HG03521 (cell line): ENCODE data around the gene PIGP.
A peak's percentile ranks its signal among the peaks of the same experiment; 100 is the strongest.
"Not testable (repeated sequence)": the region's sequence is repeated elsewhere in the genome, so short reads cannot be mapped to it uniquely, and the experiment has no call there.

ENCODE experiments used
- ATAC-seq: cut with Tn5 transposase; IDR thresholded peaks from one replicate; pipeline ENCODE4 v1.9.1; 2021; ENCODE audit warnings: mild to moderate bottlenecking, moderate library complexity; ENCODE audit not compliant: unreplicated experiment

Gene PIGP

GRCh38 chr21:37072988-37073416 is at the start of gene PIGP, which contains the start of gene TTC3:
PIGP (minus strand) TSS chr21:37073071; CDS start chr21:37072515, 556 bp downstream.
TTC3 (plus strand) TSS chr21:37073254; CDS start chr21:37087258, 14,004 bp downstream.
- ATAC-seq: peak; percentile 67

DNA sequence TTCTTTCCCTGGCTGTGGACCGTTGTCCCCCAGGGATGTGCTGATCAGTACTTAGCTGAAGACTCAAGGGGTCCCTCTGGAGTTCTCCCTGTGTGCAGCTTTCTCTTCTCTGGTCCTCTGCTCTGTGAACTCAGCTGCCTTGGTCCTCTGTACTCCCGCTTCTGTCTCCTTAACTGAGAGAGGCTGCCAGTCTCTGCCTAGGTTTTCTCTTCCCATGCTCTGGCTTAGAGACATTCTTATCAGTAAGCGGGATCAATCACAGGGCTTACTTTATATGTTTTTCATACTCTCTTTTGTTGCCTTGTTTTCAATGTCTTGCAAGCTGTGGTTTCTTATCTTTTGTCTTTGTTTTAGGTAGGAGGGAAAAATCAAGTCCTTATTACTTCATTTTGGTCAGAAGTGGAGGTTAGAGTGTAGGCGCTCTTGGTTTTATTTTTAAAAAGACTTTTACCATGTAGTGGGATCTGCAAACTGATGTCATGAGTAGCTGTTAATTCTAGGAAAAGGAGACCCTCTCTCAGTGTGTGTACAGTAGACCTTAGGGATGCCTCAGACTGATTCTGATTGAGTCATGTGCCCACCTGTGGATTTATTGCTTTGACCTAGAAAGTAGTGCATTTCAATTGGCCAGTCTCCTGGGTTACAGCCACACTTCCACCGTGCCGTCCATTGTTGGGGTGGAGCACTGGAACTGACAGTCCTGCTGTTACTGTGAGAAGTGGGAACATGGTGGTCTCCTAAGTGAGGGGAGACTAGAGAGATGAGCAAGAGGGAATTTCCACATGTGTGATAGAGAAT is 46.7 kb upstream of the PIGP start:
- no peak for ATAC-seq

GRCh38 chr21:37118187-37118826 is 45.4 kb upstream of the PIGP start:
- no peak for ATAC-seq

- ATAC-seq: no peak
Measured at GRCh38 chr21:37117204-37117603, 44.3 kb upstream of the PIGP start.

DNA sequence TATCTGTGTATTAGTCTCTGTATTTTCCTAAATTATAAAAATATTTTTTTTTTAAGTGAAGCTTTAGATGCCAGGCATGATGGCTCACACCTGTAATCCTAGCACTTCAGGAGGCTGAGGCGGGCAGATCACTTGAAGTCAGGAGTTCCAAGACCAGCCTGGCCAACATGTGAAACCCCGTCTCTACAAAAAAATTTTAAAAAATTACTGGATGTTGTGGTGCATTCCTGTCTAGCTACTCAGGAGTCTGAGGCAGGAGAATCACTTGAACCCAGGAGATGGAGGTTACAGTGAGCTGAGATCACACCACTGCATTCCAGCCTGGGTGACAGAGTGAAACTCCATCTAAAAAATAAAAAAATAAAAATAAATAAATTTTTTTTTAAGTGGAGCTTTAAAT is 43.6 kb upstream of the PIGP start:
- ATAC-seq: not testable (repeated sequence)

GRCh38 chr21:37114301-37114700 is 41.4 kb upstream of the PIGP start:
- not testable (repeated sequence) for ATAC-seq

- ATAC-seq: not testable (repeated sequence)
Measured at GRCh38 chr21:37111029-37111428, 38.2 kb upstream of the PIGP start.

- ATAC-seq: no peak
Measured at GRCh38 chr21:37106998-37107397, 34.1 kb upstream of the PIGP start.

DNA sequence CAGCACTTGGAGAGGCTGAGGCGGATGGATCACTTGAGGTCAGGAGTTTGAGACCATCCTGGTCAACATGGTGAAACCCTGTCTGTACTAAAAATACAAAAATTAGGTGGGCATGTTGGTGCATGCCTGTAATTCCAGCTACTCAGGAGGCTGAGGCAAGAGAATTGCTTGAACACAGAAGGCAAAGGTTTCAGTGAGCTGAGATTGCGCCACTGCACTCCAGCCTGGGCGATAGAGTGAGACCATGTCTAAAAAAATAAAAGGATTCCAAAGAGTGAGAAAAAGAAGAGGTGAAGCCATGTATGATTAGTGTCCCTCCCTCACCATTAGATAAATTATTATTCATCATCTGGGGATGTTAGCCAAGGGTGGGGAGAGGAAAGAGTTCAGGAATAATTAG is 29.9 kb upstream of the PIGP start:
- not testable (repeated sequence) for ATAC-seq

DNA sequence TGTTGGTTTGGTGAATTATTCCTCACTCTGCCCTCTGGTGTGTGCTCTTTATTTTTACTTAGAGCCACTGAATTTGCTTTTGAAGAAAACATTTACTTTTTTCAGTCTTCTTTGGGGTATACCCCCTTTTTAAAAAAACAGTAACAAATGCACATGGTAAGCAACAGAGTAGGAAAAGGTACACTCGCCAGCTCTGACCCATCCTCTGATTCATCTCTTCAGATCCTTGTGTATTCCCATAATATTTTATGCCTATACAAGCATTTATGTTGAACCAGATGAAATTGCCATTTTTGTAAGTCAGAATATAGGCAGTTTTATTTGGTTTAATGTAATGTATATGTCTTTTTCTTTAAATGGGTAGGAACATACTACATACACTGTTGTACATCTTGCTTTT is 28.5 kb upstream of the PIGP start:
- no peak for ATAC-seq

- no peak for ATAC-seq
Measured at GRCh38 chr21:37100316-37100715, 27.4 kb upstream of the PIGP start.

DNA sequence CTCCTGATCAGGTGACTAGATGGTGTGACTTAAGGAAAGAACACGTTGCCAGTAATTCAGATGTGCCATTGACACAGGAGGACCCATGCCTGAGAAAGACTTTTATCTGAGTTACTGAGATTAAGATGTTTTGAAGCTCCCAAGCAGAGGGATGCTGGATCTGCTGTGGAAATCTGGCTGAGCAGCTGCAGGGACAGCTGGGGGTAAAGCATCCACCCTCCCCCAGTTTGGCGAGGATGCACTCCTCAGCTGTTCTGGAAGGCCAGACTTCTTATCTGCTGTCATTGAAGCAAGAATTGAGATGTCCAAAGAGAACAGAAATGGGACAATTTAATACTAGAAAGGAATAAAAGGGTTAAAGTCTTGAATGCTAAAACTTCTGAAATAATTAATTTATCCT is 25.9 kb upstream of the PIGP start:
- ATAC-seq: no peak

- no peak for ATAC-seq
Measured at GRCh38 chr21:37095821-37096220, 22.9 kb upstream of the PIGP start.

GRCh38 chr21:37093977-37094376 is 21.1 kb upstream of the PIGP start:
- ATAC-seq: no peak

DNA sequence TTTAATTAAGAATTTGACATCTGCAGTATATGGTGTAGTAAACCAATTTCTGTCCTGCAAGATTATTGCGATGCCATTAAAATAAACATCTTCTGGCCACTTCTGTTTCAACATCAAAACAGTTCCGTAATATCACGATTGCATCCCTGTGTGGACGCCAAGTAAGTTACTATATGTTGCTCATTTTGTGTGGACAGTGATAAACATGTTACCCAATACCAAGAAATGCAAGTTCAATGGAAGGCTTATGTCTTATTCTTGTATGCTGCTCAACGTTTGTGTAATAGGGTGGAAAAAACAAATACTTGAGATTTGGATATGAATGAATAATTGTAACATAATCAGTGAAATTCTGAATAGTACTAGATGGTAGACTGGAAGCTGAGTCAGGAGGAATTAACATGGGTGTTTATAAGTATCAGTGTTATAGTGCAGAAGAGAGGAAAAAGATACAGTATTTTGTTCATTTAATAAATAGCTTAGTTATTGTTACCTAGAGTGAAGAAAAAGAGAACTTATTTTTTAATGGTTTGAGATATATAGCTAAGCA is 15.4 kb upstream of the PIGP start:
- no peak for ATAC-seq

DNA sequence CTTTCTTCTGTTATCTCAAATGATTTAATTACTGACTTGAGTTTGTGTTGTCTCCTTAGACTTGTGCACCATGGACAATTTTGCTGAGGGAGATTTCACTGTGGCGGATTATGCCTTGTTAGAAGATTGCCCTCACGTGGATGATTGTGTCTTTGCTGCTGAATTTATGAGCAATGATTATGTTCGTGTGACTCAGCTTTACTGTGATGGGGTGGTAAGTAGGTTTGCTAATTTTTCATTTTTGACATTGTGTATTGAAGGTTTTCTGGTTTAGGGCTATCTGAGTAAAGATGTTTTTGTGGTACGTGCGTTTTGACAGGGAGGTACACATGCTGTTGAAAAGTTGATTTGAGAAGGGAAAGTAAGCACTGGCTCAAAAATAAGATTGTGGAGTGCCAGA is 14.3 kb upstream of the PIGP start:
- no peak for ATAC-seq

DNA sequence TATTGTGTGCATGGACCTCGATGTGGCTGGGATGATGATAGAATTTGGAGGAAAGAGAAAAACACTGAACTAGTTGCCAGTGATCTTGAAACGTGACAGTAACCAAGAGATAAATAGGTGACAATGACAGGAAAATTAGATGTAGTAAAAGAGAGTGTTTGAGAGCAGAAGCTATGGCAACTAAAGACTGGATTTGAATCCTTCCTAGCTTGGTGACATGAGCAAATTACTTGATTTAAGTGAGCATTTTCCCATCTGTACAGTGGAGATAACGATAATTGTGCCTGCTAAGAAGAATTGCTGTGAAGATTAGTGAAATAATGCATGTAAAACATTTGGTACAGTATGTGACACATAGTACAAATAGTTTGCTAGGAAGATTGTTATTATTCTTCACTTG is 12.9 kb upstream of the PIGP start:
- no peak for ATAC-seq

DNA sequence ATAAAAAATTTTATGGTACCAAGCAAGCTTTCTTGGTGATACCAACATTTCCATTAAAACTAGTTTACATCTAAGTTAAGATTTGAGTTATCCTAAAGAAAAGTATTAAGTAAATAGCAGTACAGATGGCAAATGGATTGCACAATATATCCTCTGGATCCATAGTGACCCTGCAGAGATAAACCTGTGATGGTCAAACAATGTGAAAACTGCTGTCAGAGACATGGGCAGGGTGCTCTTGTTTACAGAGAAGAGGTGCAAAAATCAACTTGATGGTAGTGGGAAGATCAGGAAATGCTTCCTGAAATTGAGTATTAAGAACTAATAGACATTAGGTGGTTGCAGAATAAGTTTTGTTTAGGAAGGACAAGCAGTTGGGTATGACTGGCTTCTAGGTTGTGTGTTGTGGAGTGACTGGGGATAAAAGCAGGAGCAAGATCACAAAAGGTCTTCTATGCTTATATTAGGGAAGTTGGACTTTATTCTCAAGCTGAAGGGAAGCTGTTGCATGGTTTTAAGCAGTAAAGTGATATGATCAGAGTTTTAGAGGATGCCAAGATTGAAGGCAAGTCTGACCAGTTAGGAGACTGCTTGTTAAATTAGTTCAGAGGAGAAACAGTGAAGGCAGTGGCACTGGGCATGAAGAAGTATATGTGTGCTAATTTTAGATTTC is 10.1 kb upstream of the PIGP start:
- ATAC-seq: no peak

DNA sequence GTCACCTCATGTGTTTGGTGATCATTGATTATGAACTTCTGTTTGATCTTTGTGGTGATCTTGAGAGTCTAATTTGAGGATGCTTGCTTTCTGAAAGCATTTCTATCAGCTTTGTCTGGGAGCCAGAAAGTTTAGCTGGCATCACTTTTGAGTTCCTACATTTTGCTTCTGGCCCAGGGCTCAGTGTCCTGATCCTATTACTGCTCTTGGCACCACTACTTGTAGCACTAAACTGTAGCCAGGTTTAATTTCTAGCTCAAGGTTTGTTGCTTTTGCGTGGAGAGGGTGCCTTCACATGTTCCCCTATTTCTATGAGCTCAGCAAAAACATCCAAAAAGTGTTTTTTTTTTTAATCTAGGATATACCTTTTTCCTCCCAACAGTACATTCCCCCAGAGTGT is 9.5 kb upstream of the PIGP start:
- no peak for ATAC-seq

- ATAC-seq: no peak
Measured at GRCh38 chr21:37079211-37079824, 6.4 kb upstream of the PIGP start.

DNA sequence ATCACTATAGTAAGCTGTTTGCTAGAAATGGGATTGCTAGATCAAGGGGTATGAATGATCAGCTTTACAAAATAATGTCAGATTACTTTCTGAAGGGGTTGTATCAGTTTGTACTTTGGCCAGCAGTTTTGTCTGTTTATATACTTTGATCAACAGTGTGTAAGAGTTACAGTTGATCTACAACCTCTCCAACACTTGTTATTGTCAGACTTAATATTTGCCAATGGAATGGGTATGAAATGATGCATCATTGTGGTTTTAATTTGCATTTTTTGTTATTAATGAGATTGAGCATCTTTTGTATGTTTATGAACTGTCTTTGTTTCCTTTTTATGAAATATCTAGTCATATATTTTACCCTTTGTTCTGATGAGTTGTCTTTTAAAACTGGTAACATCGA is 4.5 kb upstream of the PIGP start:
- ATAC-seq: no peak
